ENCODE measurements around the gene ABHD14A.
"Not testable (repeated sequence)": the region's sequence is repeated elsewhere in the genome, so short reads cannot be mapped to it uniquely, and the experiment has no call there.

Gene ABHD14A

DNA sequence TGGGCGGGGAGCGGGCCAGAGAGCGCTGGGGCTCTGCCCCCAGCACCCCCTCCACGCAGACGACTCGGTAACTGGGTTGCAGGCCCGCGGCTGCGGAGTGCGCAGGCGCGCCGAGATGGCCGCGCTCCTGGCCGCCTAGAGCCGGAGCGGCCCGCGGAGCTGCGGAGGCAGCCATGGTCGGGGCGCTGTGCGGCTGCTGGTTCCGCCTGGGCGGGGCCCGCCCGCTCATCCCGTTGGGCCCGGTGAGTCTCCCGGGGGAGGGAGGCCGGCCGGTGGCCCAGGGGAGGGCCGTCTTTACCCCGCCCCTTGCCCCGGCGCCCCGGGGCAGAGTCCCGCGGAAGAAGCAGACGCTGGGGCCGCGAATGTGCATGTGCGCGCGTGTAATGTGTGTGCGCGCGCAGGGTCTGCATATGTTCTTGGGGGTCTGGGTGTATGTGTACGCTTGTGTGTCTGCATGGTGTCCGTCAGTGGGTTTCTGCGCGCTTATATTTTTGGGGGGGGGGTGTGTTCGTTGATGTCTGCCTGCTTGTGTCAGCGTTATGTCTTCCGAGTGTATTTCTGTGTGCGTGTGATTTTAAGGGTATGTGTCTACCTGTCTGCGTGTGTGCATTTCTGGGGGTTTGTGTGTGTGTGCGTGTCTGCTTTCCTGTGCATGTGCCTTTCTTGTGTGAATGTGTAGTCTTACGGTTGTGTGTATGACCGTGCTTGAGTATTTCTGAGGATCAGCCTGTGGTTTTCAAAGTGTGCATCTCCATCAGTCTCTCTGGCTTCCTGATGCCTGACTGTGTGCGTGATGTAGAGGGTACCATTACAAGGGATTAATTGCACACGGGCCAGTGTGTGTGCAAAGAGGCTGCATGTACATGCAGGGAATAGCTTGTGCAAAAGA lies at the start of gene ABHD14A:
Gene ABHD14A, plus strand, starts transcription at position 102 of the 889 bp plus-strand sequence. Its CDS starts 72 bp downstream, at position 174.
- peak; percentile 79 to 84 for DNase-seq

DNA sequence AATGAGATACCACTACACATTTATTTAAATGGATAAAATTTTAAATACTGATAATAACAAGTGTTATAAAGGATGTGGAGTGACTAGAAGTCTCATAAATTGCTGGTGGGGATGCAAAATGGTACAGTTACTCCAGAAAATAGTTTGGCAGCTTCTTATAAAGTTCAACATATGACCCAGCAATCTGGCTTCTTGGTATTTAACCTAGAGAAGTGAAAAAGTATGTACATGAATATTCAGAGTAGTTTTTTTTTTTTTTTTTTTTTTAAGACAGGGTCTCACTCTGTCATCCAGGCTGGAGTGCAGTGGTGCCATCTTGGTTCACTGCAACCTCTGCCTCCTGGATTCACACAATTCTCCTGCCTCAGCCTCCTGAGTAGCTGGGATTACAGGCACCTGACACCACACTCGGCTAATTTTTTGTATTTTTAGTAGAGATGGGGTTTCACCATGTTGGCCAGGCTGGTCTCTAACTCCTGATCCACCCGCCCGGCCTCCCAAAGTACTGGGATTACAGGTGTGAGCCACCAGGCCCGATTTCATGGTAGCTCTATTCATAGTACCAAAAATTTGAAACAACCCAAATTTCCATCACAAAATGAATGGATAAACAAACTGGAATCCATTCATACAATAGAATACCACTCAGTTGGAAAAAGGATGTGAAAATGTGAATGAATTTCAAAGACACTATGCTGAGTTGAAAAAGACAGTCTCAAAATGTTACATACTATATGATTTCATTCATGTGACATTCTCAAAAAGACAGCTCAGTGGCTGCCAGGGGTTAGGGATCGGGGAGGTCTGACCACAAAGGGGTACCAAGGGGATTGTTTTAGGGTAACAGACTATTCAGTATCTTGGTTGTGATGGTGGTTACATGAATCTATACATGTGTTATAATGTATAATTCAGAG lies 47.5 kb upstream of the ABHD14A start:
- no peak for DNase-seq

DNA sequence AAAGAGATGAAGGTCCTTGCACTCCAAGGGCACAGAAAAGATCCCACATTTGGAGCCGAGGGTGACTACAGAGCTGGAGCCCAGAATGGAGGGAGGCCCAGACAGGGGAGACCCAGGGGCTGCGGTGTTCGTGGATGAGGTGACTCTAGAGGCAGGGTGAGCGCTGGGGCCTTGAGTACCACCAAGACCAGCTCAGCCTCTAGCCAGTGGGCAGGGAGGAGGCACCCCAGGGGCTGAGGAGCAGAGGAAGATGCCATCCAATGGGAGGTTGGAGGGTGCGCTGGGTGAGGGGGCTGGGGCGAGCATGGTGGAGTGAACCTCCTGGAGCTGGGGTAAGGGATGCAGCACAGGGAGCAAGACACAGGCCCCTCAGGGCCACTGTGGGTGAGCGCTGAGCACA lies 46.4 kb upstream of the ABHD14A start:
- DNase-seq: no peak

DNA sequence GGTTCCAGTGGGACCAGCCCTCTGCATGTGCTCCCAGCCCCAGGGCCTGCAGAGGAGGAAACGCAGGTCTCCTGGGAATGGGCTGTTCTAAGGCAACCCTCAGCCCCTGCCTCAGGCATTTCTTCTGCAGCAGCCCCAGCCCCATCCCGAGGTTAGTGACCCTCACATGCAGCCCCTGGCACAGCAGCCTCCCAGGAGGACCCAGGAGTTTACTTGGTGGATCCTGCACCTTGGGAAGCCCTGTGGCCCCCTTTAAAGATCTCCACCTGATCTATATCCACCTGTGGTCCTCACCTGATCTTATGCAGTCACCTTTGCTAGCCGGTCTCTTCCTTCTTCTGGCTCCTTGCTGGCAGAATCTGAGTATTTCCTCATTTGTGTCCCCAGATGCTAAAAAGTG lies 45.9 kb upstream of the ABHD14A start:
- not testable (repeated sequence) for DNase-seq

DNA sequence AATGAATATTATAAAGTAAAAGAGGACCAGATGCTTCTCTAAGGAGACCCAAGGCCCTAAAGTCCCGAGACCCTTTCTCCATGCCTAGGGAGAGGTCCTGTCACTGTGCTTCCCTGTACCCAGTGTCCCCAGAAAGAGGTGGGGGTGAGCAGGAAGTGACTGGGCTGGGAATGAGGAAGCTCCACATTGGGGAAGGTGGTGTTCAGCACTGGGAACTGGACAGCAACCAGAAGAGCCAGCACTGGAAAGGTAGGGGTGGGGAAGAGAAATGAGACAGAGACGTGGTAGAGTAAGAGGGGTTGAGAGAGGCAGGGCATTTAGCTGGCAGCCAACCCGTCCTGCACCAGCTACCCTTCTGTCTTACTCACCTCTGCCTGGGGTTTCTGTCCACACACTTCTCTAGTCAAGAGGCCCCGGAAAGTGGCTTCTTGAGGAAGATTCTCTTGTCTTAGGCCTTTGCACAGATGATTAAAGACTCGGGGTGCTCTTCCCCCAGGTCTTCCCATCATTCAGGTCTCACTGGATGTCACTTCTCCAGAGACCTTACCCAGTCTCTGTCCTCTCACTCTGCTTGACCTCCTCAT lies 45.4 kb upstream of the ABHD14A start:
- DNase-seq: no peak

DNA sequence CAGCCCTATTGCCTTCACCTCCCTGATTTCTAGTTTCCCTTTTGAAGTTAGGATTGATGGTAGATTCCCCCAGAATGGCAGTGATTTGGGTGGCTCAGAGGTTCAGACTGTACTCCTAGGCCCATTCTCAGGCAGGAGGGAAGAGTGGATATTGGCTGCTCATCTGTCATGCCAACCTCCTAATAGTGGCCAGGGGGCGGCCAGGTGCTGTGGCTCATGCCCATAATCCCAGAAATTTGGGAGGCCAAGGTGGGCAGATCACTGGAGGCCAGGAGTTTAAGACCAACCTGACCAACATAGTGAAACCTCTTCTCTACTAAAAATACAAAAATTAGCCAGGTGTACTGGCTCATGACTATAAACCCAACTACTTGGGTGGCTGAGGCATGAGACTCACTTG lies 44.4 kb upstream of the ABHD14A start:
- no peak for DNase-seq

DNA sequence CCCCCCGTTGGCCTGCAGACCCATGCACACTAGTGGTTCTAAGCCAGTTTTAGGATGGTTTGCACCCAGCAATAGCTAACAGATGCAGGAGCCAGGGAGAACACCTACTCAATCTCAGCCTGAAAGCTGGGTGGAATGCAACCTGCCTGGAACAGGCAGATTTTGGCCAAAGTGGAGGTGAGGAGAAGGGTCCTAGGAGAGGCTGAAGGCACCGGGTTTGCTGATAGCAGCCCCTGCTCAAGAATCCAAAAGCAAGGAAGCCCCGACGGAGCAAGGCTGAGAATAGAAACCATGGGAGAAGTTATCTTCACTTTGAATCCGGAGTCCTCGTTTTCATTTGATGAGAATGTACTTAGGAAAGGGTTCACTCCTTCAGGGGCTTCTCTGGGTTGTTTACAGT lies 43.1 kb upstream of the ABHD14A start:
- no peak for DNase-seq

DNA sequence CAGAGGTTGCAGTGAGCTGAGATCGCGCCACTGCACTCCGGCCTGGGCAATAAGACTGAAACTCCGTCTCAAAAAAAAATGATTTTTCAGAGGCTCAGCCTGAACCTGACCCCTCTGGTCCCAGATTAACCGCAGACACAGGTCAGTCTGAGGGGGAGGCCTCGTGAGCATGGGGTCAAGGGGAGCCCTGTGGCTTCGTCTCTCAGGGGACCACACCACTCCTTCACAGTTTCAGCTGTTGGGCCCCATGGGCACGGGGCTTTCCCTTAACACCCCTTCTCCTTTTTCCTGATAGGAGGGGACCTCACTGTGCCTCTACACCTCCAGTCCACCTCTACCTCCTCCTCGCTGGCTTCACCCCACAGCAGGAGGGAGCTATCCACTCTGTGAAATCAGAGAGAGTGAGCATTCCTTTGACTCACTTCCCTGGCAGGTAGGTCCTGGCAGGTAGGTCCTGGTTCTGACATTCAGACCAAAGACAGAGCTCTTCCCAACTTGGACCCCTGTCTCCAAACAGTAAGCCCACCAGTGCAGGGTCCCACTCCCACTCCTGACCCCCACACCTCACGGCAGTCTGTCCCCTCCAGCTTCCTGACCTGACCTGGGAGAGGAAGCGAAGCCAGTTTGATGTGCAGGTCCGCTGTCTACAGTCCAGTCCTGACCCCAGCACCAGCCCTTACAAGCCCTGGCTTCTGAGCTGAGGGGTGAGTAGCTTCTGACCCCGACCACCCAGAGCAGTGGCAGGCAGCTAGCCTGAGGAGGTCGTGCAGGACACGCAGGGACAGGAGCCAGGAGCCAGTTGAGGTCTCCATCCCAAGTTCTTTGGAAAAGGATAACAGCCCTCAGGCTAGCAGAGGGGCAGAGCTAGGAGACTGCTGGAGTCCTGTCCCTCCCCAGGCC lies 42.1 kb upstream of the ABHD14A start:
- no peak for DNase-seq

DNA sequence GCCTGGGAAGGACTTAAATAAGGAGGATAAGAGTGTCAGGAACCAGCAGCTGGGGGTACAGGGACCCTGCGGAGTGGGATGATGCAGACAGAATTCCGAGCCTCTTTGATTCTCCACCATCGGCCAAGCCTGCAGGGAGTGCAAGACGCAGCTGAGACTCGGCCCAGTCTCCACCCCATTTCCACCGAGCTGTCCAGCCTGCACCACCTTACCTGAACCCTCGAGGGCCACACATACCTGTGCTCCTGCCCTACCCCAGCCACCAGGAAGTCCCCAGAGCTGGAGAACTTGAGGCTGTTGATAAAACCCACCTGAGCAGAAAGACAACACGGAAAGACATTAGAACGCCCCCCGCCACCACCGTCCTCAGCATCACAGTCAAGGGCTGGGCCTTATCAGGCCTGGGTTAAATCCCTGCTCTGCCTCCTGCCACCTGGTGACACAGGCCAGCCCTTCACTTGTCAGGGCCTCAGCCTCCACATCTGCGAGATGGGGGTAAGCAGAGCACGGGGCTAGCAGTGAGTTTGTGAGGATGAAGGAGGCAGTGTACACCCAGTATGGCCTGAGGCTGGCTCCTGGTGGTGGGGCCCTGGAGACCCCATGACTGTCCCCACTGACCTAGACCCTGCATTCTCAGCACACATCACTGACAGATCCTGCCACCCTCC lies 41.3 kb upstream of the ABHD14A start:
- no peak for DNase-seq

DNA sequence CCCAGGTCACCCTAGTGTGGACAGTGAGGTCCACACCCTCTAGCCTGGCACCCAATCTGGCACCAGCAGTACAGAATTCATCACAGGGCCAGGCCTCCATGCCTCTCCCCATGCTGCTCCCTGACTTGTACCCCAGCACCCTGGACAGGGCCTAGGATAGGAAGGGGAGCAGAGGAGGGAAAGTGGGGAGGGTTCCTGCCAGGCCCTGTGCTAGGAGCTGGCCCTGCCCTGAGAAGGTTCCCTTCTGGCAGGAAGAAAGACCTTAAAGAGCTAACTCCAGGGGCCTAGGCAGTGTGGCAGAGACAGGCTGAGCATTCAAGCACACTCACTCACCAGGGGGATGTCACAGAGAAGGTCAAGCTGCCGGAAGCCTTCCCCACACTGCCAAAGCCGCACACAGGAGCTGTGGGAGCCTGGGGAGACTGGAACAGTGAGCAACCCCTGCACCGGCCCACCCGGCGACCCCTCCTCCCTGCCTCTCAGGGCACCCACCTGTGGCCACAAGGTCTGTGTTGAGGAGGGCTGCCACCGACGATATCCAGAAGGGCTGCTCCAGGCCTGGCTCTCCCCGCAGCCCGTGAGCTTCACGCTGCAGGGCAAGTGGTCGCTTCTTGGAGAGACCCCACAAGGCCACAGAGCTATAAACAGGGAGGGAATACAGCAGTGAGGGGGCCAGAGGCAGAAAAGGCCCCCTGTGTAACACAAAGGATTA lies 40.6 kb upstream of the ABHD14A start:
- DNase-seq: no peak

DNA sequence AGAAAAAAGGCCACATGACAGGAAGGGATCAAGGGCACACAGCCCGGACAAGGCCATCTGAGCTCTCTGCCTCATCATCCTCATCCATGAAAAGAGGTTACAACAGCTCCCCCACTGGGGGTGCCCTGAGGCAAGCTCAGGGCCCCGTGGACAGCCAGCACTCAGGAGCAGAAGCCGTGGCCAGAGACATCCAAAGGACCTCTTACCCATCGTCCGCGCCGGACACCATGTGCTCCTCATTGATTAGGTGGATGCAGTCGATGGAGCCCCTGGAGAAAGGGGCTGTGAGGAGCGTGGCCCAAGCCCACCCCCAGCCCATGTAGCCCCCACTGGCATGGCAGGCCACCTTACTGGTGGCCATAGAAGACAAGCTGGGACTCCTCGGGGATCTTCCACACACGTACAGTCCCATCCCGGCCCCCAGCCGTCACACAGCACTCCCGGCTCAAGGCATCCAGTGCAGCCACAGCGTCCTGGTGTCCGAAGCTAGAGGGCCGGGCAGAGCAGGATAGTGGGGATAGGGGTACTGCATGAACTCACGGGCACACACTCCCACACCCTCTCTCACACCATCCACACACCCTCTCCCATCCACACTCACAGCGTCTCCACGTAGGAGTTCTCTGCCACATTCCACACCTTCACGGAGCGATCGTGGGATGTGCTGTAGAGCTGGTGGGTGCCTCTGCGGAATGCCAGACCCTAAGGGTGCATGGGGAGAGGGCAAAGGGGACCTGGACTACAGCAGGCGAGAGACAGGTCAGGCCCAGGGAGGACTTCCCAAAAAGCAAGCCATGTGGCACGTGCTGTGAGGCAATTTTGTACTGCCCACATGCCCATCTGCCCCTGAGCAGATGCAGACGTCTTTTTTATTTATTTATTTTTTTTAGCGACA lies 39.6 kb upstream of the ABHD14A start:
- no peak for DNase-seq

DNA sequence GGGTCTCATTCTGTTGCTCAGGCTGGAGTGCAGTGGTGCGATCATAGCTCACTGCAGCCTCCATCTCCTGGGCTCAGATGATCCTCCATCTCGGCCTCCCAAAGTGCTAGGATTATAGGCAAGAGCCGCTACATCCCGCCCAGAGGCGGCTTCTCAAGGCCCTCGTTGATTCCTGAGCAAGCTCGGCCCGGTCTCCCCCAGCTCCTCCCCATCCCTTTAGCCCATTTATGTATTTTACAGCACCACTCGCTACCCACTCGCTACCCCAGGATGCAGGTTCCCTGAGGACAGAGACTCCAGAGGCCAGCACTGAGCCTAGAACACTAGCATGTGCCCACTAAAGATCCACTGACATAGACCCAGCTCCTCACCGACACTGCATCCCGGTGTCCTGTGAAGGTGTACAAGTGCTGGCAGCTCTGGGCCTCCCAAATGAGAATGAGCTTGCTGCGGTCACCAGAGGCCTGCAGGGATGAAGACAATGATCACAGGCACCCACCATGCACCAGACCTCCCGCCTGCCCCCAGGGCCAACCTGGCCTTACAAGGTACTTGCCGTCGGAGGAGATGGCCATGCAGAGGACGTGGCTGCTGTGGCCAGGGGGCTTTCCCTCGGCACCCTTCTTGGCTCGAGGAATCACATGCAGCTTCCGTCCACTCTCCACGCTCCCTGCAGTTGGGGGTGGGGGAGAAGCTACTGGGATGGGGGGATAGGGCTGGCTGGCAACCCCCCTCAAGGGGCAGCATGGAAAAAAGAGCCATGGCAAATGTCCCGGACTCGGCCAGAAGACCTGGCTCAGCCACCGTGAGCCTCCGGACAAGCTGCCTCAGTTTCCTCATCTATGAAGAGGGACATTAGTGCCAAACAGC lies 38.7 kb upstream of the ABHD14A start:
- DNase-seq: no peak

DNA sequence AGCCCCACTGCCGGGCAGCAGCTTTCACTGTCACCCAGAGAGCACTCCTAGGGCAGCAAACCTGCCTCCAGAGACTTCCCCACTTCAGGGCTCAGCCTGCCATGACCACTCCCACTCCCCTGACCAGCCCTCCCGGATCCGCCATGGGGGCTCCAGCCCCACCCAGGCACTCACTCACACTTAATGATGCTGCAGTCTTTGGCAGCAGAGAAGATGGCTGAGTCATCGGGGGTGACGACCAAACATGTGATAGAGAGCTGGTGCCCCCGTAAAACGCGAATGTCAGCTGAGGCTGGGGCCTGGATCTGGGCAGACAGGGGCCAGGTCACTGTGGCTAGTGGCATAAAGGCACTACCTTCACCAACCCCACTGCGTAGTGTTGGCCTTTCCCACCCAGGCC lies 37.9 kb upstream of the ABHD14A start:
- no peak for DNase-seq

DNA sequence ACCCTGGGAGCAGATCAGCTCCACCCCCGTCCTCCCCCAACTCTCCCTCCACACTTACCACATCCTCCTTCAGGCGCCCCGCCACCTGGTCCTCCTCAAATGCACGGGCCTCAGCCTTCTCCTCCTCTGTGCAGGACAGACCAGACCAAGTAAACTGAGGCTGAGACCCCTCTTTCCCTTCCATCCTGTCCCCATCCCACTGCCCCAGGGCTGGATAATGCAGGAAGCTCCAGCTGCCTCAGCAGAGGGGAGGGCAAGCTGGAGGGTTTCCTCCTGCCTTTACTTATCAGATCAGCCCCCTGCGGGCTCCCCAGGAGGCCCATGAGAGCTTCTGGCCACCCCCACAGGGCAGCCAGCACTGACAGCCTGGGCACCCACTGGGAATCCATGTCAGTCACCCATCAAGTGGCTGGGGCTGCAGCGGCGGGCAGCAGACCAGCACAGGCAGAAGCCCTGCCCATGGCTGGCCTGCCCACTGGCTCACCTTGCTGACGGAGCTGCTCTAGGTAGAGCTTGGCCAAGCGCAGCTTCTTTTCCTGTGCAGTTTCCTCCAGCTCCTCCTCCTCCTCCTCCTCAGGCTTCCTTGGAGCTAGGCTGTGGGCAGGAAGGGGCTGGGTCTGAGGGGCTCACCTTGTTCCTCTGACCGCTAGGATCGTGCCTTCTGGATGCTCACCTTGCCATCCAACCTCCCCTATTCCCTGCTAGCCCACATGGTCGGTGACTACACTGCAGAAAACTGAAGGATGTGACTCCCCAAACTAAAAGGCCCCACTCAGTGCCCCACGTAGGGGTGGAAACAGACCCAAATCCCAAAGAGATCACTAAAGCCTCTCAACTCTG lies 37.0 kb upstream of the ABHD14A start:
- no peak for DNase-seq

DNA sequence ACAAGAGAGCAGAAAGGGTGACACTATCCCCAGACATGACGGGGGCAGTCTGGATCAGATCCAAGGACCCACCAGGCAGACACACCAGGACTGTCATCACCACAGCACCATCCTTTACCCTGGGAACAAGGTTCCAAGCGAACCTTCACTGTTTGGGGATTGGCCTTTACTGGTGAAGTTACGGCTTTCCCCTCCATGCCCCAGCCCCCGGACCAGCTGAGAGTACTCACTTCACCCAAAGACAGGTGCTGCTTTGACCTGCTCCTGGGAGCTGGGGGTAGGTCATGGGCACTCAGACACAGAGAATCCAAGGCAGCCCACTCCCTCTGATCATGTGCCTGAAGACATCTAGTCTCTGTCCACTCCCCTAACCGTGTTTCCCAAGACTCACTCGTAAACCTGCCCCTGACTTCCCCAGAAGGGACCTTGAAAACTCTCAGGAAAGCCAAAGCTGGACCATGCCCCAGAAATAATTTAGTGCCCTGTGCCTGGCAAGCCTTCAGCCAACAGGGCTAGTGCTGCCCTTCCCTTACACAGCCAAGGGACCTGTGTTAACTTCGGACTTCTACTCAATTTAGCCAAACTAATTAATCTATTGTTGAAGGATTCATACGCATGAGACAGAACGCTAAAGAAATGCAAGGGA lies 36.0 kb upstream of the ABHD14A start:
- DNase-seq: no peak

DNA sequence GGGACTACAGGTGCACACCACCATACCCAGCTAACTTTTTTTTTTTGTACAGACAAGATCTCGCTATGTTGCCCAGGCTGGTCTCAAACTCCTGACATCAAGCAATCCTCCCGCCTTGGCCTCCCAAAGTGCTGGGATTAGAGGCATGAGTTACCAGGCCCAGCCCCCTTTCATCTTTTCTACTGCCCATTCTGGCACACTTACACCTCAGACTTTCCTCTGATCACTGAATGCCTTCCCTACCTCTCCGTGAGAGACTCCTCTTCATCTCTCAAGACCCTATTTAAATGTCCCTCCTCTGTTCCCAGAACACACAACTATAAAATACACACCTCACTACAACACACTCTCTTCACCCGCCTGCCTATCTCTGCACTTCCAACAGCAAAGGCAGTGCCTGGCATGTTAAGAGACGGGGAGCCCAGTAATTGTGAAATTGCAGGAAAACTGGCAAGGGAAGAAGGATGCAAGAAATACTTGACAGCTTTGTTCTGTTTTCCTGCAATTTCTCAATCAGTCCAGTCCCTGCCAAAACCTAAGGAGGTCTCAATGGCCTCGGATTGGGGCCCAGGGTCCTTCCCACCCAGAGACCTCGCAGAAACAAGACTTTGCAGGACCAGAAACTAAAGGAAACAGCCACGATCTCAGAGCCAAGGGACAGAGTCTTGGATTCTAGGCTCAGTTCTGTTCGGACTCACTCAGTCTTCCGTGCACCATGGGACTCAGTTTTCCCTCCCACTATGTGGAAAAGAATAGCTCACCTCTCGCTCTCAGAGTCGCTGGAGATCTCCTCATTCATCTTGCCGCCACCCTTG lies 34.0 kb upstream of the ABHD14A start:
- DNase-seq: no peak

DNA sequence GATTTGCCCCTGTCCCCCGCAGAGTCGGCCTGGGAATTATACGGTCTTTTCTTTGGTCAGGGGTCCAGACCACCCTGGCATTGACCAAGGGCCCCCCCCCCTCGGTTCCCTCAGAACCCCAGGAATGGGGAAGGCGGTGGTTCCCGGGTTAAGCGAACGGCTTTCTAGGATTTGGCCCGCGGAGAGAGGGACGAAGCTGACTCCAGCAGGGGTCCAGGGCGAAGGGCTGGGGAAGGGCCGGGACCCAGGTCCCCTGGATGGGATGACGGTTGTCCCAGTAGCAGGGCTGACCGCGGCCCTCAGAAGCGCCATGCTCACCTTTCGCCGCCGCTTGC lies 33.4 kb upstream of the ABHD14A start:
- no peak for DNase-seq

Measured in CD4-positive, alpha-beta T cell treated with Interleukin-4 for 1 hour (primary cell).